Islet of Langerhans (tissue), 1 donor: ENCODE measurements around the gene MAPT.
"Not testable (repeated sequence)": the region's sequence is repeated elsewhere in the genome, so short reads cannot be mapped to it uniquely, and the experiment has no call there.

Source experiments
- FAIRE-seq: peaks from one replicate; lab custom pipeline; 2011; peaks lifted over from hg19 to GRCh38; lab: Jason Lieb, UNC

Gene MAPT

DNA sequence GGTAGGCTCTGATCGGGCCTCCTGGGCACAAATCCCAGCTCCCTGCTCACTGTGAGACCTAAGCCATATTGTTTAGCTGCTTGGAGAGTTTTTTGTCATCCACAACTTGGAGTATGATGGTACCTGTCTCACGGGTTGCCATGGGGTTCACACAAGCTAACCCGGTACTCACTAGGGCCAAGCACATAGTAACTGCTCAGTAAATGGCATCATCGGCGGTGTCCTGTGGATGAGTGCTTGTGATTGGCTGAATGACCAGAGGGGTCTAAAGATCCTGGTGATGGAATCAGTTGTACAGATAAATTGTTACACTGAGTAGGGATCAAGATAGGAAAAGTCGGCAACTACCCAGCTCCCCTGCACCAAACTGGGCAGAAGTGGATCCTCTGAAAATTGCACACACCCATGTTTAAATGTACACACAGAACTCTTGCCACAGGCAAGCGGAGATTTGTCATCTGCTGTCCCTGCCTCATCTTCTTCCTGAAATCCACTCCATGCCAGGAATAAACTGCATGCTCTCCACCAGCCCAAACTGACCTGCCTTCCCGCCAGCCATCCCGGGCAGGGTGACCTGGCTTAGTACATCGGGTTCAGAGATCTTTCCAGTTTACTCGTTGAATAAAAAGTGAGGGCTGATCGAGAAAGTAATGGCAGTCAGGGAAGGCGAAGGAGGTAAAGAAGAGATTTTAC is 6.5 kb downstream of the MAPT start:
- FAIRE-seq: no peak

DNA sequence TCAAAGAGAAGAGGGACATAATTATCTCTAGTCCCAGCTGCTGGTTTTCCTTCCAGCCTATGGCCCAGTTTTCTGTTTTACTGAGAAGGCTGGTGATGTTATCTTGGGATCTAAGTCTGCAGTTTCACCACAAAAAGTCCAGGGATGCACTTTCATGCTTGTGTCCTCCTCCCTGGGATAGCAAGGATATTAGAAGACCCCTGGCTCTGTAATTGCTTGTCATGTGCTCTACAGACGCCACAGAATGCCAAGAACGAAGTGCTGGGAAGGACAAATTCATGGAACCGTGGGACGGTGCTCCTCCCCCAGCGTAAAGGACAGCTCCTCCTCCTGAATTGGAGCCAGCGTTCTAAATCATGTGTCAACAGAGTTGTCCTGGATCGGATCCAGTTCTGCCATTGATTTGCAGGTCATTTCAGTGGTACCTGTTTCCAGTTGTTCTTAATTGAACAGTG is 8.6 kb downstream of the MAPT start:
- no peak for FAIRE-seq

DNA sequence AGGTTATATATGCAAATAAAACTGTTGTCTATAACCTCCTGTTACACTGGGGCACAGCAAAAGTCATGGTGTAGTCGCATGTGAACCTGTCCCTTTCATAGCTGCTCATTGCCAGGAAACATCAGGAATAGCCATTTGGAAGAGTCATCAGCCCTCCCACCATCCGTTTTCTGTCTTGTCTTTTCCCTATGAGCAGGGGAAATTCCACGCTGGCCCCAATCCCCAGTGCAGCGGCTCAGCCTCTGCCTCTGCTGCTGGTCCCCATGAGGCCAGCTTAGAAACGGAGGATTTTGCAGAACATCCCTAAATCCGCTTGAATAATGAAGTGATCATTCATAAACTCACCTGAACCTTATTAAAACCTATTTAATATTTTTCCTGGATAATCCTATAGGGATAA is 10.5 kb downstream of the MAPT start:
- no peak for FAIRE-seq

DNA sequence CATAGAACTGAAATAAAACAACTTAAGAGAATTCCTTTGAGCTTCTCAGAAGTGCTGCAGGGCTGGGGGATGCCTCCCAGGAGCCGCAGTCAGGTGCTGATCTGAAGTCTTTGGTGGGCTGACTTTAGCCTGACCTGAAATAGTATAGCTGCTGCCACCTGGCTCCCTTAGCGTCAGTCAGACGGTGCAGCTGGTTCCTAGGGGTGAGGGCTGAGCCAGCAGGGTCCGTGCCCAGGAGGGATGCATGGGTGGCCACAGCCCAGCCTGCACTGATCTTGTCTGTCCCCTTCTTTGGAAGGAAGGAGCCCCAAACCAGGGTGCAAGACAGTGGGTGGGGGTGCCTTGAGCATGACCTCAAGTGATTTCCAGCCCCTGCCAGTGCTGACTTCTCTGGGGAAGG is 11.5 kb downstream of the MAPT start:
- no peak for FAIRE-seq

DNA sequence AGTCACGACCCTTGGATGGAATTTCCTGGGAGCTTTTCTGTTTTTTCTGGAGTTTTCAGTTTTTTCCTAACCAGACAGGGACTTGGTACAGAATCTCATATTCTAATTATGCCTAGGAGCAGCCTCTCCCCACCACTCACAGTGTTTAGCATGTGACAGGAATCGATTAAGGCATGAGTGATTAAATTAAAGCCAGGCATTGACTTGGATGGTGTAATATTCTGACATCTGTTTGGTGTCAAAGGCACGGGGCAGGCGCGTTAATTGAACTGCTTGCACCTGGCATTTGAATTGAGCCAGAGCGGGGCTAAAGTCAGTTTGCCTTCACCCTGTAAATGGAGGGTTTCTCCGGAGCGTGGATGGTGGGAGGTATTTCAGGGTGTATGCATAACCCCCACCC is 11.9 kb downstream of the MAPT start:
- FAIRE-seq: no peak

DNA sequence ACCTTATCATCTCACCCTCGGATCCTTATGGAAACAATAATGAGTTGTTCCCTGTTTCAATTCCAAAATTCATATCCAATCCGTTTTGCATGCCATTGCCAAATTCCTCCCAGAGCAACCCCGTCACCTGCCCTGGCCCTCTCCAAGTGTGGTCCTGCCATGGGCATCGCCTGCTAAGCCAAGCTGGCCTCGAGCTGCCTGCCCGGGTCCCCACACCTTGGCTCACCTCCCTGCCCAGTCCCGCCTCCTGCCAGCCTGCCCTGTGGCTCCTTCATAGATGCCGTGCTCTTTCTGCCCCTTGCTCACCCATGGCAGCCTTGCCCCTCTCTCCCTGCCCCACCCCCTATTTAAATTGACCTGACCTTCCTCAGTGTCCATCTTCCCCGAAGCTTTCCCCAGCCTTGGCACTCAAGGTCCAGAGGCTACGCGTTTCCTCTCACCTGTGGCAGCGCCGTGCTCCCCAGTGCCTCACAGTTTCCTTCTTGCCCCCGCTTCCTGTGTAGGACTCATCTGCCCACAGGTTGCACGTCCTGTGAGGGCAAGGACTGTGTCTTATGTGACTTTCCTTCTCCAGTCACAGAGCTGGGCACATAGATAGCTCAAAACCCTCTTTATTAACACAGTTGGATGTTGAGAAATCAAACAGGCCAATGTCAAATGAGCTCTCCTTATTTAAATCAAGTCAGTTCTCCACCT is 12.7 kb downstream of the MAPT start:
- FAIRE-seq: no peak

DNA sequence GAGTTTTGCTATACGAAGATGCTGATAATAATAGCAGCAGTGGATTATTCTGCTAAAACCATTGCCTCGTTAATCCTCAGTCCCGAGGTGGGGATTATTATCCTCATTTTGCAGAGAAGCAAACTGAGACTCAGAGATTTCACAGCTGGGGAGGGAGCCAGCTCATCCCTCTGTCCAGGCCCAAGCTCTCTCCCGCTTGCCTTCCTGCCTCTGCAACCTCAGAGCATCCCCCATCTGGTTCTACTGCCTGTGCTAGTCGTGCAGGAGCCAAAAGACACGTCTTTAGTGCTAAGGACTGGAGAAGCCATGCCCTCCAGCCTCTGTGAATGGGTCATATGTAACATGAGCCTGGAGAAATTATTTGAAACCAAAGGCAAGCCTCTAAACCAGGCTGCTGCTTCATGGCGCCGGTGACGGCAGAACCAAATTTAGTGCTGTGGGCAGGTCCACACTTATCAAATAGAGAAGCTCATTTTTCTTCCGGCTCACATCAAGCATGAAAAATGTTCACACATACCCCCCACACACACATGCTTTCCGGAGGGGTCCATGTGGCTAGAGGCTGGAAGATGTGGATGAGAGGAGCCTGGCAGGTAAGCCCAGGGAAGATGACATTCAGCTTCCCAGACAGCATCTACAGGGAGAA is 13.5 kb downstream of the MAPT start:
- no peak for FAIRE-seq

DNA sequence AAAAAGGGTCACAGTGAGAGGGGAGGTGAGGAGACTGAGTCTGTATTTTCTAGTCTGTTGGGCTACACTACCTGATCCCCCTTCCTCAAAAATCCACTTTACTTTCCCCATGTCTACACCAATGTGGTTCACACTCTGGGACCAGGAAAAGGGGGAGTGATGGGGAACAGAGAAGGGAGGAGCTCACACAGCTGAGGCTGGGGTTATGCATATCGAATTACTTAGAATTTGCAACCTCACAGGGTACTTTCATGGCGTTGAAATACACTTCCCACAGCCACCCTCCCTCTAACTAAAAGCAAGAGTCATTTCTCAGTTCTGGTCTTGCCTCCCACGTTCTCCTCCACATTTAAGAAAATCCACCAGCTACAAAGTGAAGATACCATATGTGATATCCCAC is 14.1 kb downstream of the MAPT start:
- no peak for FAIRE-seq

DNA sequence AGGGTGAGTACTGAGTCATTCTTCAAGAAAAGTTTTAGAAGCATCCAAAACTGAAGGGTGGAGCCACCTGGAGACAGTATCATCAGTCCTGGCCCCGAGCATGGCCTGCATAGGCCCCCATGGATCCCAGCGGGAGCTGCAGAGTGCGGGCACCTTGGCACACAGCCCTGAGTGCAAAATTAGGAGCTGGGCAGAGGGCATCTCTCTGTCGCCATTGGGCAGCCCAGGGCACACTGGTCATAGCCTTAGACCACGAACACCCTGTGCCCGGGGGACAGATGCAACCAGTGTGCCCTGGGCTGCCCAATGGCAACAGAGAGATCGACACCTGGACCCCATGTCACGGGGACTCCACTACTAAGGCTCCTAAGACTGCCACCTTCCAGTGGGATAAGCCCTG is 14.6 kb downstream of the MAPT start:
- FAIRE-seq: no peak

DNA sequence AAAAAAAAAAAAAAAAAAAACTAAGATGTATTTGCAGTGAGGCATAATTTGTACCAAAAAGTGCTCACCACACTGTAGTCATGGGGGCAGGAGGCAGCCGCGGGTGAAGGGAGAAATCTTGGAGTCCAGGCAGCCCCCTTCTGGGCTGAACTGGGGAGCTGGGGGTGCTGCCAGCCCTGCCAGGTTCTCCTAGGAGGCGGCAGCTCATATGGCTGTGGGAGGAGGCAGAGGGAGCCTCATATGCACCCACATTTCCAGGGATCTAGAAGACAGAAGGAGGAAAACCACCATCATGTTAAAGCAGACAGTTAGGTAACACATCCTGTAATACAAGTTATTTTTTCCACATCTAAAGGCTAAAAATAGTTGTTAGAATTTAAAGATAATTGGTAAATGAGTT is 16.3 kb downstream of the MAPT start:
- FAIRE-seq: no peak

DNA sequence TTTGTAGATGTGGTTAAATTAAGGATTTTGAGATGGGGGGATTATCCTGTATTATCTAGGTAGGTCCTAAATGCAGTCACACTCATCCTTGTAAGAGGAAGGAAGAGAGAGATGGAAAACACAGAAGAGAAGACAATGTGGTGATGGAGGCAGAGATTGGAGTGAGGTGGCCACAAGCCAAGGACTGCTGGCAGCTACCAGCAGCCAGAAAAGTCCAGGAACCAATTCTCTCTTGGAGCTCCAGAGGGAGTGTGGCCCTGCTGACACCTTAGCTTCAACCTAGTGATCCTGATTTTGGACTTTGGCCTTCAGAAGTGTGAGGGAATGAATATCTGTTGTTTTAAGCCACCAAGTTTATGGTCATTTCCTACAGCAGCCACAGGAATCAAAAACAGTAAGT is 18.0 kb downstream of the MAPT start:
- FAIRE-seq: no peak

DNA sequence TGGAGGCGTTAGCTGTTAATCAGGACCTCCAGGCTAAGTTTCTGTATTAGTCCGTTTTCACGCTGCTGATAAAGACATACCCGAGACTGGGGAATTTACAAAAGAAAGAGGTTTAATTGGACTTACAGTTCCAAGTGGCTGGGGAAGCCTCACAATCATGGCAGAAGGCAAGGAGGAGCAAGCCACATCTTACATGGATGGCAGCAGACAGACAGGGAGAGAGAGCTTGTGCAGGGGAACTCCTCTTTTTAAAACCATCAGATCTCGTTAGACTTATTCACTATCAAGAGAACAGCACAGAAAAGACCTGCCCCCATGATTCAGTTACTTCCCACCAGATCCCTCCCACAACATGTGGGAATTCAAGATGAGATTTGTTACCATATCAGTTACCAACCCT is 18.7 kb downstream of the MAPT start:
- not testable (repeated sequence) for FAIRE-seq

DNA sequence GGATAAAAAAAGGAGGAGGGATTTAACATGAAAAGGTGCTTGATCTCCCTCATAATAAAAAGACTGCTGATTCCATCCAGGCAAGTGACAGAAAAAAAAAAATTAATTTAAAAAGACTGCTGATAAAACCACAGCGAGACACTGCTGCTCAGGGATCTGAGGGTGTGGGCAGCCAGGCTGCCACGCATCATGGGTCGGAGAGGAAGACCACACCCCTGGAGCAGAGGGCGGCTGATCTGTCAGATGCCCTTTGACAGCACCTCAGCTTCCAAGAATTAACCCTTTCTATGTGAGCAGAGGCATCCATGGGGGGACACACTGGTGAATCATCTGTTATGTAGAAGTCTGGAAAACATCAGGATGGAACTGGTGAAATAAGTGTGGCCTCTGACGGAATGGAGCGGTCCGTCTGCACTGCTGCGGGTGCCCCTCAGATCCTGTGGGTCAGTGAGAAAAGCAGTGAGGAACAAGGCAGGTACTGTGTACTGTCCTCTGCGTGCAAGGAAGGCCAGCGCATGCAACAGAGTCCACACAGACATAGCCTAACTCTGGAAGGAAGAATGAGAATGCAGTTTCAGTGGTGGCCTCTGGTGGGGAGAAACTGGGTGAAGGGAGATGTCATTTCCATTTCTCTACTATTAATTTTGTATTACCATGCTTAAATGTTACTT is 19.8 kb downstream of the MAPT start:
- FAIRE-seq: no peak

DNA sequence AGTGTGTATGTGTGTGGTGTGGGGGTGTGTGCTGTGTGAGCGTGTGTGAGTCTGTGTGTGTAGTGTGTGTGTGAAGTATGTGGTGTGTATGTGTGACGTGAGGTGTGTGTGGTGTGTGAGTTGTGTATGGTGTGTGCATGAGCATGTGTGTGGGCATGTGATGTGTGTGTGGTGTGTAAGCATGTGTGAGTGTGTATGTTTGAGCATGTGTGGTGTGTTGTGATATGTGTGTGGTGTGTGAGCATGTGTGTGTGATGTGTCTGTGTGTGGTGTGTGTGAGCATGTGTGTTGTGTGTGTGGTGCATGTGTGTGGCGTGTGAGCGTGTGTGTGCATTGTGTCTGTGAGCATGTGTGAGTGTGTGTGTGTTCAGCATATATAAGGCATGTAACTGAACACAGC is 20.9 kb downstream of the MAPT start:
- no peak for FAIRE-seq

DNA sequence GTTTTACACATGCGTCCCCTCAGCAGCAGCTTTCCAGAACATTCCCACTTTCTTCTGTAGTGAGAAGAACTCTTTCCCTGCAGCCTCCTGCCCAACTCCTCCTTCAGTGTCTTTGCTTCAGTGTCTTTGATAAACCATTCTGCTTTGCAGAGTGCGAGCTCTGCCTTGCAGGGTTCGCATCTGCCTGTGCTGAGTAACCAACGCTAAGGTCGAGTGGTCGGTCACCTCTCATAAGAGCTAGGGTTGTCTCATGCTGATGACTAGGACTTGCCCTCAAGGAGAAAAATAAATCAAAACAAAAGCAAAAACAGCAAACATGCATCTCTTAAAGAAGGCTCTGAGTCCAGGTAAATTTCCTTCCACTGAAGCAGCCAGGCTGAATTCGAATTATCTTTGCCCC is 22.7 kb downstream of the MAPT start:
- FAIRE-seq: no peak

DNA sequence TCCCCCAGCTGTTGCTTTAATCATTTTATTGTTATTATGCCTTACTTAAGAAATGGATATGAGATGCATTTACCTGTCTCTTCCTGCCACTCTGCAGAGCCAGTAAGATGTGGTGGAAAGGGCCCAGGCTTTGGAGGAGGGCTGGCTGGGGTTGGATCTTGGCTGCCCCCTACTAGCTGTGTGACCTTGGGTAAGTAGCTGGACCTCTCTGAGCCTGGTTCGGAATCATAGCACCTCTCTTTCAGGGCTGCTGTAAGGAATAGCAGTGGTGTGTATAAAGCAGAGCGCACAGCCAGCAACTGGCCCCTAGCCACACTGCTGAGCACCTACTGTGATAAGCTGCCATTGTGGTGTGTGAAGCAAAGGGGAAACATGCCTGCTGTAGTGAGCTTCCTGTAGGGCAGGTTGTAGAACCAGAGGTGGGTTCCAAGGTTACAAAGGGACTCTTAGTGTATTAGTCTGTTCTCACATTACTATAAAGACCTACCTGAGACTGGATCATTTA is 23.9 kb downstream of the MAPT start:
- FAIRE-seq: no peak

DNA sequence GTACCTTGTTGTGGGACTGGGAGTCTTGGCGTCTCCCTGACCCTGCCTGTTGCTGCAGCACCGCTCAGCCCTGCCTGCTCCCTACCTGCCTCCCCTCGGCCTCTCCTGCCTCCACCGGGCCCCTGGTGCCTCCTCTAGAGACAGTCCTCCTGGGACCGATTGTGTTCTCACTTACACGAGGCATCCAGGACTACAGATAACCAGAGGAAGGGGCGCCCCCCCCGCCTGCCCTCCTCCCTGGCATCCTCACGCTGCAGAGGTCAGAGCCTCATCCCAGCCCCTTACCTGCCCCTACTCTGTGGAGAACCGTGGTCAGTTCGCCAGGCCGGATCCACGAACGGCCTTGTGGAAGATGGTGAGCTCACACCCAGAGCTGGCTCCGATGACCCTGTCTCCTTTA is 24.8 kb downstream of the MAPT start:
- FAIRE-seq: no peak

DNA sequence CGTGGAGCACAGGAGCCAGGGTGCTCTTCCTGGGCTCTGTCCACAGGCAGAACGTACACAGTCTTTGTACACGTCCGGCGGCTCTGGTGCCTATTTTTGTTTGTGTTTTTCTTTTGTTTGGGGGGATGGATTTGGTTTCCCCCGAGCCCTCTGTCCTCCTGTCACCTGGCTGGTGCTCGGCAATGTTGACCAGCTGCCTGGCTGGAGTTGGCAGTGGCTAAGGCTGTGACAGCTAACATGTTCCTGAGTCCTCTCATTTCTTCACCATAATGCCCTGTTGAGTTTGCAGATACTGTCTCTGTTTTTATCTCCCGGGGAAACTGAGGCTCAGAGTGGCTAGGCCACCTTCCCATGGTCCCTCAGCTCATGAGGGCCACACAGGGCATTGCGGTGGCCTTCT is 25.7 kb downstream of the MAPT start:
- no peak for FAIRE-seq

DNA sequence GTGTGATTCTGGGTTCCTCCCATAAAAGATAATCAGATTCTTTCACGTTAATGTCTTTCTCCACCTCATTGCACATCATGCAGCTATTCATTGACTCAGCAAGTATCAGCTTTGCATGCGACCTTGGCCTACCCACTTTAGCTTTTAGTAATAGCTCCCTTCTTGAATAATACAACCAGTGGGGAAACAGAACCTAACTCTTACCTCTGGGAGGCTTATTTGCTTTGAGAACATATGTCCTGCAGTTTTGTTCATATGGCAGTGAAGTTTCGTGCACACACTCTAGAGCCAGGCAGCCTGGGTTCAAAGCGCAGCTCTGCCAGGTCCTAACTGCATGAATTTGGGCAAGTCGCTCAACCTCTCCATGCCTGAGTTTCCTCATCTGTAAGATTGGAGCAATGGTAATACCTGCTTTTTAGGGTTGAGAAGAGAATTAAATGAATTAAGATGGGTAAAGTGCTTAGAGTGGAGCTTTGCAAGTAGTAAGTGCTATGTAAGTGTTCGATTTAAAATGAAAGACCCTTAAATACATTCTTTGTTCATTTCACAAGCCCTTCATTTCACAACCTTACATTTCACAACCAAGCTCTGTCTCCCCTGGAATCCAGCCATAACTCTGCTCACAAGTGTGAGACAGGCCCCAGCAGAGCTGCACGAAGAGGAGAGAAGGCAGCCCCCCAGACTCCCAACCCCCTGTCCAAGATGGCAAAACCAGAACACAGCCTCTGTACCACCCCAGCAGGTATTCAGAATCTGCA is 29.3 kb downstream of the MAPT start:
- FAIRE-seq: no peak

DNA sequence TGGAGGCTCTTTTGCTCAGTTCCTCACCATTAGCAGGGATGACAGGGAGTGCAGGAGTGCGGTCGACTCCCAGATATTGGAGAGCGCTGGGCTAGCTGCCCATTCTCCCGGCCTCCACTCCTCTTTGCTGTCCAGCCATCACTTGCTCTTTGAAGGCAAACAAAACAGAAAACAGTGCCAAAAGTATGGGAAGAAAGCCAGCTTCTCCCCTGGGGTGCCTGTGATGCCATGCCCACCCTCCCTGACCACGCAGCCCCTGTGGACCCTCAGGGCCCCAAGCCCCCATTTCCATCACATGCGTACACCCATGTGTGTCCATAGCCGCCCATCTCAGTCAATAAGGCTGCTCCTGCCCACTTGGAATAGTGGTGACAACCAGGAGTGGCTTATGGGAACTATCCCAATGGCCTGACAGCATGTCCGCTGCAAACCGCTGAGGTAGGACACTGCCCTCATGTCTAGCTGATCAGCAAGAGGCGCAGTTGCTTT is 30.0 kb downstream of the MAPT start:
- no peak for FAIRE-seq

DNA sequence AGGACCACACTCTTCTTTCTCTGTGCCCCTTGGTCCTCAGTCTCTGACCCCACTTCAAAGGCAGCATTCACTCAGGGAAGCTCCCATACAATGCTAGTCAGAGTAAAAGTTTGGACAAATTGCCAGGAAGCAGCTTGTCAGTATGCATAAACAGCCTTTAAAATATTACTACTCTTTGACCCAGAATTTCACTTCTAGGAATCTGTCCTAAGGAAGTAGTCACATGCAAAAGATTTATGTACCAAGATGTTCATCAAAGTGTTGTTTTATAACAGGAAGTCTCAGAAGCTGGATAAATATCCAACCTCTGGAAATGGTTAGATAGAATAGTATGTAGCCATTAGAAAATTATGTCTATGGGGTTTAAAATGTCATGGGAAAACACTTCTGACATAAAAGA is 31.0 kb downstream of the MAPT start:
- FAIRE-seq: no peak

DNA sequence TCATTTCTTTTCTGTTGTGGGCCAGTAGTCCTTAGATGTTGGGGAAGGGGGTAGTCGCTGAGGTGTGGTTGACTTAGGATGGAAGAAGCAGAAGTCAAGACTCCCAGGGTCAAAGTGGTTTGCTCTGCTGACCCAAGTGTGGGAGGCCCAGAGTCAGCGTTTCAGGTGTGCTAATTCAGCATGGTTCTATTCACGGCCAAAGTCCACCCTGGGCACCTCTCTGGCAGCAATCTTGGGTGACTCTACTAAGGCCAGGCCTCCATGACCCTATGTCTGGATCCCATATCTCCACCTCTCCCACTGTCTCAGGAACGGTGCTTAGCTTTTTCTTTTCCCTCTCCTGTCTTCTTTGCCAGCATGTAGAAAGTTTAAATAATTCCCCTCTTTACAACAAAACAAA is 32.9 kb downstream of the MAPT start:
- FAIRE-seq: no peak
